Dermis blood vessel endothelial cell (primary cell): Measurements from ENCODE around the gene DDX42. TPM values are rescaled to one million over a fixed set of nuclear protein-coding genes. Genes with fewer than 3 reads are reported as not detected.
"Not testable (repeated sequence)": the region's sequence is repeated elsewhere in the genome, so short reads cannot be mapped to it uniquely, and the experiment has no call there.

ENCODE experiments used
- DNase-seq: peaks from one replicate; pipeline ENCODE4 v3.0.0; 2010
- total RNA-seq: library from RNA; depleted of rRNA; stranded (reverse); fragments of >200 nt; gene quantifications from 2 replicates; pipeline ENCODE4 v1.2.3, GENCODE V29; 2014

The DDX42 gene
- total RNA-seq, 1 donor from 2014 or later, result 71.6 TPM

GRCh38 chr17:63840591-63841349 is 66.8 kb downstream of the DDX42 start:
- DNase-seq, result no peak

DNA sequence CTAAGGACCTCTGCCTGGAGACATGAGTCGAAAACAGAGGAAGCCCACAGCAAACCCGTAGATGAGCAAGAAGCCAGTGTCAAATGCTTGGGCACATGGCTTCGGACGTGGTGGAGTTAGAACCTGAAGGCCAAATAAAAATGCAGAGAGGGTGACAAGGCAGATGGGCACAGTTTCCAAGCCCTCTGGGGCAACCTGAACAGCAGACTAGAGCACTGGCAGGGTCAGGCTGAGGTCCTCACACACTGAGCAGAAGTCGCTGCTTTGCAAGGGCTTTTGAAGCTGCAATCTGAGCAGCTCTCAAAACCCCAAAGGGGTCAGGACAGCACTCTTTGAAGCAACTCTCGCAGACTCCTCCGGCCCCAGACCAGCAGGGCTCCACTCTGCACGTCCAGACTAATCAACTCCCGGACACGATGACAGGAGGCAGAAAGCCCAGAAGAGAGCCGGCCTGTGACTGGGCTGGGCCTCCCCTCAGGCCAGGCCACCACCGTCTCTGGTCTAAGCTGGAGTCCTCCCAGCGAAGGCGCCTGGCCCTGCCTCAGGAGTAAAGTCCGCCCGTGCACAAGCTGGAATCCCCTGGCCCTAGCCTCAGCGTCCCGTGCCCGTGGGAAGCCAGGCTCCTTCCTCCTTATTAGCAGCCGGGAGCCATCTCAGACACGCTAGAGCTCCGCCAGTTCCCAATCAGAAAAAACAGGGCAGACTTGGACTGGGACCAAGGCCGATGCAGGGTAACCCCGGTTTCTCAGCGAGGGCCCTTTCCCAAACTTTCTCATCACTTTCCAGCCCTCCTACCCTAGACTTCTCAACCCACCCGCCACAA is 67.6 kb downstream of the DDX42 start:
- DNase-seq, result peak; percentile 57

- no peak for DNase-seq
Measured at GRCh38 chr17:63842173-63842539, 68.2 kb downstream of the DDX42 start.

GRCh38 chr17:63842540-63843386 is 68.8 kb downstream of the DDX42 start, which contains the start of gene SMARCD2:
Gene SMARCD2, minus strand, starts transcription at chr17:63842685. Its CDS starts 11 bp downstream, at chr17:63842674.
- peak; percentile 99 for DNase-seq

GRCh38 chr17:63843387-63843888 is 69.5 kb downstream of the DDX42 start:
- peak; percentile 81 for DNase-seq

DNA sequence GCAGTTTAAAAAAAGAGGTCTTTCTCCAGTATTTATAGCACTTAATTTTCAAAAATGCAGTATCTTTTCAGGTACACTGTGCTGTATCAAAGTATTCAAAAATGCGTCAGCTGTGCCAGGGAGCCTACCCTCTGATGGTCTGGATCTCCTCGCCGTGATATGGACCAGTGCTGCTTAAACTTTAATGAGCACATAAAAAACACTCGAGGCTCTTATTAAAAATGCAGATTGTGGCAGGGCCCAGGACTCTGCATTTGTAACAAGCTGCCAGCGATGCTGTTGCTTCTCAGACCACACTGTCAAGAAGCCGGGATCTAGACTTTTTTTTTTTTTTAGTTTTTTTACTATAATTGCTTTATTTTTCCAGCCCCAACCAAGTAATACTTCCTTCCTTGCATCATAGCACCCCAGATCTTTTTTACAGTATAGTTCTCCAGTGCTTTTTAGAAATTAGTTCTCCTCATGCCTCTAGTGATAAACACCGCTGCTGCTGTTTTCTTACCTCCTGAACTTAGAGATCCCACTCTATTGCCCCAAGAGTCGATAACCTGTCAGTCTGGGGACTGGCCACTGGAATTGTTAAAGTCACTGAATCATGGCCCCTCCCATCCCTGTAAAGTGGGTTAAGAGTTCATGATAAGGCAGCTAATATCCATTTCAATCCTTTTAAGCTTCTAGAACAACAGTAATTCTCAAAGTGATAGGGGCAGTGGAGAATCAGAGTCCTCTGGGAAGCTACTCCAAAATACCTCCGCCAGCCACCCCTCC is 70.1 kb downstream of the DDX42 start:
- DNase-seq, result no peak

DNA sequence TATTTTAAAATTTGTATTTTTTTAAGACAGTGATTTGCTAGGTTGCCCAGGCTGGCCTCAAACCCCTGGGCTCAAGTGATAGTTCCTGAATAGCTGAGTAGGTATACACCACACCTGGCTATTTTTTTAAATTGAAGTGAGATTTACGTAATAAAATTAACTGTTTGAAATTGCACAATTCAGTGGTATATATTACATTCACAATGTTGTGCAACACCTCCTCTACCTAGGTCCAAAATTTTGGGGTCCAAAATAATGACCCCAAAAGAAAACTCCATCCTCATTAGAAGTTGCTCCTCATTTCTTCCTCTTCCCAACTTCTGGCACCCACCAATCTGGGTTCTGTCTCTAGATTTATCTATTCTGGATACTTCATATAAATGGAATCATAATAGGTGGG is 71.5 kb downstream of the DDX42 start:
- DNase-seq, result no peak

DNA sequence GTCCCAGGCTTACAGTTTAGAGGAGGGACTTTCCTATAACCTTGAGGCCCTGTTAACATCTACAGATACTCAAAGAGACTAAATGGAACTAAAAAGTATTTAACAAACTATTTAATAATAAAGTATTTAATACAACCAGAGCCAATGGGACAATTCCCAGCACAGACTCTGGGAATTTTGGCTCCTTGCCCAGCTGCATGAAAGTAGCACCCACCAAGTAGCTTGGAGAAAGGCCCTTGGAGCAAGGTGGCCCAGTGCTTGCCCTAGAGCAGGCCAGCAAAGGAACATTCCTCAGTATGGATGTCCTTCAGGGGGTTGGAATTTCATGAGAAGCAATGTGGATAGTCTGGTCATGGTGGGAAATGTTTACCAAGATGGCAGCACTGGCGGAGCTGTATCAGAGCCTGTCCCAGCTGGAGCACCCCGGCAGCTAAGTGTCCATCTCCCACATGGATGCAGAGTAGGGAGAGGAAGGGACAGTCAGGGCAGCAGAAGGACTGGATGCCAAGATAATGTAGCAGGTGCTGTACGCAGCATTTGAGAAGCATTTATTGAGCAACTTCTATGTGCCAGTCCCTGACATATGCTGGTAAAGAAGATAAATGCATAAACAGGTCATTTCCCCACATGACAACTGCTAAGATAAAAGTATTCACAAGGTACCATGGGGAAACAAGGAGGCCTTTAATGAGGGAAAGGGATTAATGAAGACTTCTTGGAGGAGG is 73.7 kb downstream of the DDX42 start:
- no peak for DNase-seq

DNA sequence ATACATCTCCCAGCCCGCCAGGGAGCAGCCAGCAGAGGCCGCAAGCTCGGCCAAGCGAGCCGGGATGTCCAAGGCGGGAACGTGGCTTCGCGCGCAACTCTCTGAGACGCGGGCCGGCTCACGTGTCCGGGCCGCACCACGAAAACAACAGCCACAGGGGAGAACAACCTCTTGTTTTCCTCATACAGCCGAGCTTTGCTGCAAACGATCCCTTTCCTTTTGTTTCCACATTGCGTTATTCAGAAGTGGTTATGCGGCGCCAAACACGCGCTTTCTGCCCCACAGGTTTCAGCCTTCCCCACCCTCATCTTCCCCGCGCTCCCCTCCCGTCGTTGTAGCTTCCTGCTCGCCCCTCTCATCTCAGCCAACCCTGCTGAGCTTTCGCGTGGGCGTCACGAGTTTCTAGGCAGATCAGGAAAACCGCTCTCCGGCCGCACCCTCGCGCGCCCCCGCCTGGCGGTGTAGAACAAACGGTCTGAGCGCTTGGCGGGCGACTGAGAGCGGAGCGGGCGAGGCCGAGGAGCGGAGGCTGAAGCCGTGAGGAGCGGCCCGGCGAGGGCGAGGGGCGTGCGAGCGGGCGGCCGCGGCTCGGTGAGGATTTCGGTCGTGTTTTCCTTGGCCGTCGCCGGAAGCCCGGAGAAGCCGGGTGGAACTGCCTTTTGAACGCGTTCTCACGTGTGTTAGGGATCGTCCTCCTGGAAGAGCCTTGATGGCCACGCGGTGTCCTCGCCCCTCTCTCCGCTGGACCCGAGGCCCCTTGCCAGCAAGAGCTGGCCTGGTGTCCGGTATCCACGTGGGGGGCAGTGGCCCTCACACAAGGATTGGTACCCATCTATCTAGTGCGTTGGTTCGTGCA is 75.1 kb downstream of the DDX42 start:
- peak; percentile 92 for DNase-seq

DNA sequence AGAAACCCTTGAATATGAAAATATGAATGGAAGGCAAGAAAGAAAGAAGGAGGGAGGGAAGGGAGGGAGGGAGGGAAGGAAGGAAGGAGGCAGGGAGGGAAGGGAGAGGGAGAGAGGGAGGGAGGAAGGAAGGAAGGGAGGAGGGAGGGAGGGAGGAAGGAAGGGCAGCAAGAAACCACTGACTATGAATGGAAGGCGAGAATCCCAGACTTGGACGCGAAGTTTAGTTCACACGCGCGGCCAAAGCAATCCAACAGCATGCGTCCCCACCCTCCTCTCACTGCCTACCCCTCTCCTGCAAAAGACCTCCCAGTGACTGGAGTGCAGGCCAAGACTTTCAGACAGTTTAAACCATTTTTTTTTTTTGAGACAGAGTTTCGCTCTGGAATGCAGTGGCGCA is 76.4 kb downstream of the DDX42 start:
- no peak for DNase-seq

GRCh38 chr17:63853260-63853659 is 79.3 kb downstream of the DDX42 start:
- DNase-seq, result no peak

GRCh38 chr17:63854709-63855108 is 80.7 kb downstream of the DDX42 start:
- no peak for DNase-seq

DNA sequence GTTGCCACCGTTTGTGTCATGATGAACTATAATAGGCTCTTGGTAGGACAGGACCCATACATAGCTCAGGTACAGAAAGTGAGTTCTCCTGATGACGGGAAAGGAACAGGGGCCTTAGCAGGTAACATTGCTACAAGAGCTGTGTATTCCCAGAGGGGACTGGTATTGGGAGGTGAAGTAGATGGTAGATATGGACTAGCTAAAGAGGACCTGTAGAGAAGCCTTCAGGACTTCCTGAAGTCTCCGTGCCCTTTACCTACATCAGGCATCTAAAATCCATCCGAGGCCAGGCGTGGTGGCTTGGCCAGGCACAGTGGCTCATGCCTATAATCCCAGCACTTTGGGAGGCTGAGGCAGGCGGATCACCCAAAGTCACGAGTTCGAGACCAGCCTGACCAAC is 81.2 kb downstream of the DDX42 start:
- no peak for DNase-seq

DNA sequence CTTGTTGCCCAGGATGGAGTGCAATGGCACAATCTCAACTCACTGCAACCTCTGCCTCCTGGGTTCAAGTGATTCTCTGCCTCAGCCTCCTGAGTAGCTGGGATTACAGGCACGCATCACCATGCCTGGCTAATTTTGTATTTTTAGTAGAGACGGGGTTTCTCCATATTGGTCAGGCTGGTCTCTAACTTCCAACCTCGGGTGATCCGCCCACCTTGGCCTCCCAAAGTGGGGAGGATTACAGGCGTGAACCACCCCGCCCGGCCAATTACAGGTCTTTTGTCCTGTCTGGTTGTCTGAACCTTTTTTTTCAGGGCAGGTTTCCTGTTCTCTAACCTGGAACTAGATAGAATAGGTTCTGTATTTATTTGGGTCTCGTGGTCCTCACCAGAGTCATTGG is 82.5 kb downstream of the DDX42 start:
- not testable (repeated sequence) for DNase-seq

DNA sequence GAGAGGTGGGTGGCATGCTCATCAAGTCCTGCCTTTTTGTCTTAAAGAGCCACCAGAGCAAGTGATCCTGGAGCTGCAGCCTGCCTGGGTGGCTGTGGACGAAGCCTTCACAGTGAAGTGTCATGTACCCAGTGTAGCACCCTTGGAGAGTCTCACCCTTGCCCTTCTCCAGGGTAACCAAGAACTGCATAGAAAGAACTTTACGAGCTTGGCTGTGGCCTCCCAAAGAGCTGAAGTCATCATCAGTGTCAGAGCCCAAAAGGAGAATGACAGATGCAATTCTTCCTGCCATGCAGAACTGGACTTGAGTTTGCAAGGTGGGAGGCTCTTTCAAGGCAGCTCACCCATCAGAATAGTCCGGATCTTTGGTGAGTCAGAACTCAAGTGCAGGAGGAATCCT is 85.3 kb downstream of the DDX42 start:
- no peak for DNase-seq

DNA sequence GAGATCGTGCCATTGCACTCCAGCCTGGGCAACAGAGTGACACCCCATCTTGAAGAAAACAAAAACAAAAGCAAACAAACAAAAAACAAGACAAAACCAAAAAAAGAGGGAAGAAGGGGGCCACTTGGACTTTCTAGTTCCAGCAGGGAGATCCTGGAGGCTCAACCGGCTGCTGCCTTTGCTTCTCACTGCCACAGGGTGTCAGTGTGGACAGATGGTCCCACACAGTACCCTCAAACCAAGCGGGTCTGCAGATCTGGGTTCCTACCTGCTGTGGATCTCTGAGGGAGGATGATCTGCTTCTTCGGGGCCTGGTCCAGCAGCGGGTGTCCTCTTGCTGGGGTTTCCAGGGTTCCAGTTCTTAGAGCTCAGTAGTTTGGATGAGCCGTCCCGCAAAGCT is 92.7 kb downstream of the DDX42 start:
- not testable (repeated sequence) for DNase-seq
